NCI-H2227 treated with DMSO at 0.1 percent for 48 hours (cell line): ENCODE measurements around the gene DUSP15.

Experiments used
- DNase-seq: peaks from one replicate; lab custom pipeline; 2025; lab: John Stamatoyannopoulos, UW

DUSP15 gene

DNA sequence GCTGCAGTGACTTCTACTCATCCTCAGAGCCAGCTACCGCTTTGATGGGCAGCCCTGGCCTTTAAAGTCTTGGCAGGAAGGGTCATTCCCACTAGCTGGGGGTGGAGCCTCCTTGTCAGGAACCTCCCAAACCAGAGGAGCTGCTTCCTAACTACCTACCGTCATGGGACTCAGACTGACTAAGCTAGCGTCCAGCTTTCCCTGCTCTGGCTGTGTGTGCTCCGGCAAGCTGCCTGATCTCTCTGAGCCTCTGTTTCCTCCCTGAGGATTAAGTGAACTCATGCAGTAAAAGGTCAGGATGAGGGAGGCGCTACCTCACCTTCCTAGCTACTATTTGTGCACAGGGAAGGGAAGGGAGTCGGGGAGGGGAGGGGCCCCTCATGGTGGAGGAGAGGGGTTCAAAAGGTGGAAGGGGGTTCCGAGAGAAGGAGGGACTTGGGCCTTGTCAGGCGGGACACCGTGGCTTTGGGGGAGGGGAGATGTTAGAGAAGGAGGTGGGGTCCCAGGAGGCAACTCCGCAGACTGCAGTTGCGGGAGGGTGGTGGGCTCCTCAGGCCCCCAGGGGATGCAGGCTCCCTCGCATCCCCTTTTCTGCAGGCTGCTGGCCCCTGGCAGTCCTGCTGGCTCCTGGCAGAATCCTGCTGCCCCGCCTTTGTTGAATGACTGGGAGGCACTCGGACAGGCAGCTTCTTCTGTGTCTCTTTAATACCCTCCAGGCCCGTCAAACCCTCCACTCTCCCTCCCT is 9.8 kb downstream of the DUSP15 start:
- no peak for DNase-seq

DNA sequence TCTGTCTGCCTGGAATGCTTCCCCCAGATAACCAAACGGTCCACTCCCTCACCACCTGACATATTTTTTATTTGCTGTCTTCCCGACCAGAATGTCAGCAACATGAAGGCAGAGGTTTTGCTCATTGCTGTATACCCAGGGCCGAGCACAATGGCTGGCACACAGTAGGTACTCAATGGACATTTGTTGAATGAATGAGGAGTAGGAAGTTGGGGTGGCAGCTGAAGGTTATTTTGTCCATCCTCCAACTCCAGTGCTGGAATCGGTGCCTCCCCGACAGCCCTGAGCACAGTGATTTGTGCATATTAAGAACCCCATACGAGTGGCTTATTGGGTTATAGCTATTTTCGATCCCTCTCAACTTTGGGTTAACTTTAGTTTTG is 10.3 kb downstream of the DUSP15 start:
- no peak for DNase-seq

DNA sequence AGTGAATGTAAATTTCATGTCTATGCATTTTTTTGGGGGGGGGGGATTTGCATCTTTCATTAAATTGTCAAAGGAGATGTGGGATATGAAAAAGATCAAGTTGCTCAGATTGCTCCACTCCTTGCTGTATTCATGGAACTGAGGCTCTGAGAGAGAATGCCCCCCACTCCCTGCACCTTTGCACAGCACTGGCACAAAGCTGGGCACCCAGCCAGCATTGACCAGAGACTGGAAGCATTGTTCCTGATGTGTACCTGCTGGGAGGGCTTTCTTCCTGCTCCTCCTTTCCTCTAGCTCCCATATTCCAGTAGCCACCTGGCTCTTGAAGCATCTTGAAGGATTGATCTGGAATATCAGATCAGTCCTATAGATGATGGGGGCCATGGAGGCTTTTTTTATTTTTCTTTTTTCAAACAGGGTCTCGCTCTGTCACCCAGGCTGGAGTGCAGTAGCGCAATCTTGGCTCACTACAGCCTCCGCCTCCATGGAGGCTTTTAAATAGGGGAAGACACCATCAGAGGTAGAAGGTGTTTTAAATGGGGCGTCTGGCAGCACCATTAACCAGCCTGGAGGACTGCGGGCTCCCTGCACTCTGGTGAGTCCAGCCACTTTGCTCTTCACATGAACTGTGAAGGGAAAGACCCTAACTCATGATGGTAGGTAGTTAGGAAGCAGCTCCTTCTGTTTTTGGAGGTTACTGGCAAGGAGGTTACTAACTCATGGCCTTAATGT is 10.9 kb downstream of the DUSP15 start:
- no peak for DNase-seq

- no peak for DNase-seq
These were observed 11.6 kb downstream of the DUSP15 start for GRCh38 chr20:31858760-31859083.

- DNase-seq: no peak
These were observed 12.2 kb downstream of the DUSP15 start for GRCh38 chr20:31857861-31858759.

GRCh38 chr20:31856516-31856915 is 13.8 kb downstream of the DUSP15 start:
- DNase-seq: no peak

DNA sequence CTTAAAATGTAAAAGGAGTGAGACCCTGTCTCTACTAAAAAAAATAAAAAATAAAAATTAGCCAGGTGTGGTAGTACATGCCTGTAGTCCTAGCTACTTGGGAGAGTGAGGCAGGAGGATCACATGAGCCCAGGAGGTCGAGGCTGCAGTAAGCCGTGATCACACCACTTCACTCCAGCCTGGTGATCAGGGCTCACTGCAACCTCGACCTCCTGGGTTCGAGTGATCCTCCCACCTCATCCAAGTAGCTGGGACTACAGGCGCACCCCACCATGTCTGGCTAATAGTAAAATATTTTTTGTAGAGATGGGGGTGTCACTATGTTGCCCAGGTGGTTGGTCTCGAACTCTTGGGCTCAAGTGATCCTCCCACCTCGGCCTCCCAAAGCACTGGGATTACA is 16.8 kb downstream of the DUSP15 start:
- DNase-seq: no peak

DNA sequence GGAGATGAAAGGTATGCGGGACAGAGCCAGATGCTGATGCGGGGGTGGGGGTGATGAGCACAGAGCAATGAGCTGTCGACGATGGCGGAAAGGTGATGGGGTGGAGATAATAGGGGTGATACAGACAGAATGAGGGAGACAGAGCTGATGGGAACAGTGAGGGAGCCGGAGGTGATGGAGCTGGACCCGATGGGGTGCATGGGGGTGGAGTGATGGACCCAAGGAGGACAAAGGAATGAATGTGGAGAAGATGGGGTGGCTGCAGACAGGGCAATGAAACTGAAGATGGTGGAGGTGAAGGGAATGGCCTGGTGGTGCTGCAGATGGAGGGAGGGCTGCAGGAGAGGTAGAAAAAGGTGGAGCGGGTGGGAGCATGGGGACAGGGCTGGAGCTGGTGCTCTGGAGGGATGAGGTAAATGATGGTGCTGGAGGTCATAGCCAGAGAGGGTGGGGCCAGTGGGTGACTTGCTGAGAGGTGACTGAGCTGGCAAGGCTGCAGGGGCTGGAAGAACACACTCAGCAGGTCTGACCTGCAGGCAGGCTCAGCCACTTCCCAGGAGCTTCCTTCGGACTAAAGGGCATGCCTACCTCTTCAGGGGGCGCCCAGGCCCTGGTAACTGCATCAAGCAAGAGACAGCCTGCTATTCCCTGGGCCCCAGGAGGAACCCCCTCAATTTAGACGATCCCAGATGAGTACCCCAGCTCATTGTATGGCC is 18.9 kb downstream of the DUSP15 start:
- DNase-seq: no peak

GRCh38 chr20:31849306-31849930 is 20.9 kb downstream of the DUSP15 start:
- DNase-seq: no peak

- no peak for DNase-seq
These were observed 22.0 kb downstream of the DUSP15 start for GRCh38 chr20:31848088-31848999.

- DNase-seq: no peak
These were observed 23.6 kb downstream of the DUSP15 start for GRCh38 chr20:31846793-31847138.

DNA sequence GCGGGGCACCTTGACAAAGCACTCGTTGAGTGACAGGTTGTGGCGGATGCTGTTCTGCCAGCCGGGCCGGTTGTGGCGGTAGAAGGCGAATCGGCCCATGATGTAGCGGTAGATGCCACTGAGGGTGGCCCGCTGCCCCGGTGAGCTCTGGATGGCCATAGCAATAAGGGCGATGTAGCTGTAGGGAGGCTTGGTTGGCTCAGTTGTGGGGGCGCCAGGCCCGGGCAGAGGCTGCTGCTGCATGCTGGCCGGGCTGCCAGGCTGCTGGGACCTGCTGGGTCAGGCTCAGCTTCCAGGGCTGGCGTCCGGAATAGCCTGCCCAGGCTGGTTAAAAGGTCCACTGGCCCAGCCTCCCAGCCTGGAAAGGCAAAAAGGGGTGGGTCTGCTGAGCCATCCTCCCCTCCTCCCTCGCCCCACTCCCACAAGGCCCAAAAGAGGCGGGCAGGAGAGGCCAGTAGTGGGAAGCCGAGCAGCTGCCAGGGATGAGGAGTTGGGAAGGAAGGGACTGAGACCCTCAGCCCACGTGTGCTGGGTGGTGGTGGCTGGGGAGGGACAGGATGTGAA is 24.9 kb downstream of the DUSP15 start, which contains the start of gene FOXS1:
Gene FOXS1 (minus strand): TSS at position 305 of the 564 bp plus-strand sequence. CDS start 62 bp downstream, at position 243.
- DNase-seq: no peak

DNA sequence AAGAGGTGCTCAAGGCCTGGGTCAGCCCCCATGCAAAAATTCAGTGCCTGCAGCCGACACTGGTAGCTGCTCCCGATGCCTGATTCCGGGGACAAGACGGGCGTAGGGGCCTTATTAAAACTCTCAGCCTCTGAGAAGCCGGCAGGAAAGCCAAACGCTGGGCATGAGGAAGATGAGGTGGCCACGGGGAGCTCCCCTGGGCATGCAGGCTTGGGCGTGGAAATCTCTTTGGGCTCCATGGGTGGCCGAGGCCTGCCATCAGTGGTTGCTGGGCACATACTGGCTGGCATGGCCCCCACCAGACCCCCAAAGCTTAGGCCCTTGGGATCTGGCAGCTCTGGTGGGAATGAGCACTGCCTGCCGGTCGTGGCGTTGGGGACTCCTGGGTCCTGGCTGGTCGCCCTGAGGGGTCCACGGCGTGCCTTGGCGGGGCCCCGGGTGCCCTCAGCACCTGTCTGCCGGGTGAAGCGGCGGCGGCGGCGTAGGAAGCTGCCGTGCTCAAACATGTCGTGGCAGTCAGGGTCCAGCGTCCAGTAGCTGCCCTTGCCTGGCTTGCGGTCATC is 25.5 kb downstream of the DUSP15 start:
- no peak for DNase-seq

GRCh38 chr20:31843881-31844280 is 26.4 kb downstream of the DUSP15 start:
- DNase-seq: no peak

GRCh38 chr20:31843288-31843687 is 27.0 kb downstream of the DUSP15 start:
- DNase-seq: no peak

- no peak for DNase-seq
These were observed 27.7 kb downstream of the DUSP15 start for GRCh38 chr20:31842471-31843157.

DNA sequence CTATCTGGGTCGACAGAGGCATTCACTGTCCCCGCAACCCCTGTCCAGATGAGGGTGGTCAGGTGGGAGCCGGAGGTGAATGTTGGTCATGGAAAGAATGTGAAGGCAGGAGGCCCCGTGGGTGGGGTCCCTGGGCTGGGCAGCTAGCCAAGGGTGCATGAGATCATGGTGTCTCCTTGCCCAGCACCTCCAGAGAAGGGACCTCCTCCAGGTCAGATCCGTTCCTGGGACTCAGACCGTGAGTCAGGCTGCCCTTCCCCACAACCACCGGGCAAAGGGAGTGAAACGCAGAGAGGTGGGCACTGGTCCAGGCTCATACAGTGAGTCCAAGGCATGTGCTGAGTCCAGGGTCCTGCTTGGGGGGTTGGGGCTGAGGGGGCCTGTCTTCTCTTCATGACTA is 28.4 kb downstream of the DUSP15 start:
- no peak for DNase-seq

DNA sequence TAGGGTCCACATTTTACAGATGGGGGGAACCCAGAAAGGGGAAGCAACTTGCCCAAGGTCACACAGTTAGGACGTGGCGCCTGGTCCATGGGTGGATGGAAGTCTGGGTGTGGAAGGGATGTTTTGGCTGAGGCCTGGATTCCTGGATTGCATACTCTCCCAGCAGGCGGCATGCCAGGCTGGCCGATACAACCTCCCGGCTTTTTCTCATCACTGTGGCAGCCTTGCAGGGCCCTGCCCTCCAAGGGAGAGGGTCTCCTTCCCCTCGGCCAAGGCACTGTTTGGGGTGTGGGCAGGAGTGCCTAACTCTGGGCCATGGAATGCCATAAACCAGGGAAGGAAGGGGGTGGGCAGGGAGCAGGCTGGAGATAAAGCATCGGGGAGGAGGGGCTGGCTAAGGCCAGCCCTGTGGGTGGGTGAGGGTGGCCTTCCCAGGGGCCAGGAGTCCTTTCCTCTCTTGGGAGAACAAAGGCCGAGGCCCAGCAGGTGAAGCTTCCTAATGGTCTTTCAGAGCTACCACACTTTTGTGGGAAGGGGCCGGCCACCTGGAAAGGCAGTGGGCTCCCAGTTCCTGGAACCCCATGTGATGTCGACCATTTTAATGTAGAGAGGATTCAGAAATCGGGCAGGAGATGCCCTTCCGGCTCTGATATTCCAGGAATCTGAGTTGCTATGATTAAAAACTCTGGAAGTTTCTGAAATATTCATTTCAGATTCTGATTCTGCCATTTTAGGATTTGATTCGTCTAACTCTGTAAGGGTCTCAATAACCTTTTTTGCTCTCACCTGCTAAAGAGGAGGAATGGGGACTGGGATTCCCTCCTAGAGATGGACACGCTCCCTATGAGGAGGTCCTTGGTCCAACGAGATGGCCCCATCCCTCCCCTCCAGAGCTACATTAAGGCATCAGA is 29.2 kb downstream of the DUSP15 start:
- DNase-seq: no peak
